GM15510 (cell line): ENCODE results near the gene LTBP1.

Source experiments
- POLR2A ChIP-seq: IDR thresholded peaks from 3 replicates; pipeline ENCODE4 v1.6.1; 2011; ENCODE audit warnings: borderline replicate concordance; ENCODE audit not compliant: insufficient read length; ENCODE audit errors: extremely low read depth

LTBP1 gene

DNA sequence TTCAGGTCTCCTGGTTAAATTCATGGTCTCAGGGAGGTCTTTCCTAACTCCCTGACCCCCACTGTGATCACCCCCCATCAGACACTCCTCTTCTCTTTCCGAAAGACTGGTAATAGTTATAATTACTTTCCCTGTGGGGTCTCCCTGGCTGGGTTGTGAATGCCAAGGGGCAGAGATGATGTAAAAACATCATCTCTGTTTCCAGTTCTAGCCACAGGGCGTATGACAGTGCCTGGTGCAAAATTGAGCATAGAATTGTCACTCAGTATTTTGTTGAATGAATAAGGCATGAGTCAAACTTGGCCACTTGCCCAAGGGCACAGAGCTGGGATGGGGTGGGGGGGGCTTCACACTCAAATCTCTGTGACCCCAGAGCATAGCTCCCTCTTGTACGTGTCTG lies 65.2 kb downstream of the LTBP1 start:
- no peak for TF ChIP-seq POLR2A

DNA sequence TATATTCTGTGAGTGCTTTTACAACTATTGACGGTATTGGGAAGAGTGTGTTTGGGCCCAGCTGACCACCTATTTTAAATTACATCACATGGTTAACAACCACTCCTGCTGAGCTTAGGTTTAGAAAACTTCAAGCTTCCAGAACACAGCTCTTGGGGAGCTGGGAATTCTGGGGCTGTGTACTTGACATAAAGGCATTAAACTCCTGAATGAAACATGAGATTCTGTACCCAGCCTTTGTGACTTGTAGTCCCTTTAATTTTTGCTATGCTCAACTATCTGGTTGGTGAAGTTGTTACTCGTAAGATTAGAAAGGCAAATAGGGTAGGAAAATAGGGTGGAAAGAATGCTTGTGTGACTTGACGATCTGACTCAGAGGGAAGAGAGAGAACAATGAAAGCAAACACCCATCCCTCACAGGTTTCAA lies 66.9 kb downstream of the LTBP1 start:
- no peak for TF ChIP-seq POLR2A

DNA sequence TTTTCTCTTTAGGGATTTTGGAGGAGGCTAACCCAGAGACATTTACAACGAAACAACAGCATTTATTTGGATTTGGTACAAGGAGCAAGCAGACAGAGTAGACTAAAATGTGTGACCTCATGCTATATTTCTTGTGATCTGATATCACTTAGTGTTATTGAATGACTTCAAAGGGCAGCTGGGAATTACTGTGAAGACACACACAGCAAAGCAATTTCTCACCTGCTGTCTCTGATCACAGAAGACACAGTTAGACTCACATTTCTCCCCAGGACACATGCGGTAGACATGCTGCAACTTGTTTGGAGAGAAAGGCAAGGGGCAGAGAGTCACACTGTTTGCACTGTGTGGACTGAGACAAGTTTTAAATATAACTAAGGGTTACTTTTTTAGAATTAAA lies 67.5 kb downstream of the LTBP1 start:
- TF ChIP-seq POLR2A = no peak

DNA sequence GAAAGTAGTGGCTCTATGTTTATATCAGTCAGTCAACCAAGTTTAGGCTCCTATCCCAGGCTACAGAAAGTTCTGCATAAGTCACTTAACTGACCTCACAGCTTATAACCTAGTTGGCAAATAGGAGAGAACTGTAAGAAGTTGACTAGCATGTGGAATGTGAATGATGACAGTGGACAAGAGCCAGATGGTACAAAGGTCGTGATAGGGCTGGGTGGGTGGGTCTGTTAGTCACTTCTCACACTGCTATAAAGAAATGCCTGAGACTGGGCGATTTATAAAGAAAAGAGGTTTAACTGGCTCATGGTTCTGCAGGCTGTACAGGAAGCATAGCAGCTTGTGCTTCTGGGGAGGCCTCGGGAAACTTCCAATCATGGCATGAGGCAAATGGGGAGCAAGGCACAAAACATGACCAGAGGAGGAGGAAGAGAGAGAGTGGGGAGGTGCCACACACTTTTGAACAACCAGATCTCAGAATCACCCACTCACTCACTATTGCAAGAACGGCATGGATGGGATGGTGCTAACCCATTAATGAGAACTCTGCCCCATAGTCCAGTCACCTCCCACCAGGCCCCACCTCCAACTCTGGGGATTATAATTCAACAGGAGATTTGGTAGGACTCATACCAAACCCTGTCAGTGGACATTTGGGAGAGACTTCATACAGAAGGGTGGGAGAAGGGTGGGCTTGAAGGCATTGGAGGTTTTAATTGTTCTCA lies 68.8 kb downstream of the LTBP1 start:
- TF ChIP-seq POLR2A = no peak

DNA sequence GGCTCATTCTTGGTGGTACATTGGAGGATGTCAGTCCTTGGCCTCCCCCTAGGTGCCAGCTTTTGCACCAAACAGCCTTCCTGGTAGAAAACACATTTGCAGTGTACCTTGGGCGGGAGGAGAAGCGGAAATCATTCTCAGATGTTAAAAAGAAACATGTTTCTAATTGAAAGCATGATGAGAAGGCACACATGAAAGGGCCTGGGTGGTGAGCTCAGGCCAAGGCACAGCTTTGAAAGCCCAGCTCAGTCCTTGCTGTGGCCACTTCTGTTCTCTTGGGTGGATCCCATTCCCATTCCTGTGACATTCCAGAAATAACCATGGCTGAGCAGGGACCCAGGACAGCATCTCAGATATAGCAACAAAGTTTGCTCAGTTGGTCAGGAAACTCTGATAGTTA lies 71.5 kb downstream of the LTBP1 start:
- TF ChIP-seq POLR2A = no peak

DNA sequence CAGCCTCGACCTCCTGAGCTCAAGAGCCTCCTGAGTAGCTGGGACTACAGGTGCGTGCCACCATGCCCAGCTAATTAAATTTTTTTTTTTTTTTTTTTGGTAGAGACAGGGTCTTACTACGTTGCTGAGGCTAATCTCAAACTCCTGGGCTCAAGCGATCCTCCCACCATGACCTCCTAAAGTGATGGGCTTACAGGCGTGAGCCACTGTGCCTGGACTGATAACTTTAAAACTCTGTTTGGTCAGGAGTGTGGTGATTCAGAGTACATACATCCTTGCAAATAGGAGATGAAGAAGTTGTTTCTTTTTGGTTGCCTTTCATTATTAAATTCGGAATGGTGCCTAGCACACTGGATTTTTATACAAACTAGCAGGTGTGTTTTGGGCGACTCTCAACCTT lies 73.0 kb downstream of the LTBP1 start:
- TF ChIP-seq POLR2A = no peak

DNA sequence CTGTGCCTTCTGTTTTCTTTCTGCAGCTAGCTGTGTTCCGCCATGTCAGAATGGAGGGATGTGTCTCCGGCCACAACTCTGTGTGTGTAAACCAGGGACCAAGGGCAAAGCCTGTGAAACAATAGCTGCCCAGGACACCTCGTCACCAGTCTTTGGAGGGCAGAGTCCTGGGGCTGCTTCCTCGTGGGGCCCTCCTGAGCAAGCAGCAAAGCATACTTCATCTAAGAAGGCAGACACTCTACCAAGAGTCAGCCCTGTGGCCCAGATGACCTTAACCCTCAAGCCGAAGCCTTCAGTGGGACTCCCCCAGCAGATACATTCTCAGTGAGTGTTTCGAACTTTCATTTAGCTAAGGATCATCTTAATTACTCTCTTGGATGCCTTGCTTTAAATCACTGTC lies 74.1 kb downstream of the LTBP1 start:
- no peak for TF ChIP-seq POLR2A

DNA sequence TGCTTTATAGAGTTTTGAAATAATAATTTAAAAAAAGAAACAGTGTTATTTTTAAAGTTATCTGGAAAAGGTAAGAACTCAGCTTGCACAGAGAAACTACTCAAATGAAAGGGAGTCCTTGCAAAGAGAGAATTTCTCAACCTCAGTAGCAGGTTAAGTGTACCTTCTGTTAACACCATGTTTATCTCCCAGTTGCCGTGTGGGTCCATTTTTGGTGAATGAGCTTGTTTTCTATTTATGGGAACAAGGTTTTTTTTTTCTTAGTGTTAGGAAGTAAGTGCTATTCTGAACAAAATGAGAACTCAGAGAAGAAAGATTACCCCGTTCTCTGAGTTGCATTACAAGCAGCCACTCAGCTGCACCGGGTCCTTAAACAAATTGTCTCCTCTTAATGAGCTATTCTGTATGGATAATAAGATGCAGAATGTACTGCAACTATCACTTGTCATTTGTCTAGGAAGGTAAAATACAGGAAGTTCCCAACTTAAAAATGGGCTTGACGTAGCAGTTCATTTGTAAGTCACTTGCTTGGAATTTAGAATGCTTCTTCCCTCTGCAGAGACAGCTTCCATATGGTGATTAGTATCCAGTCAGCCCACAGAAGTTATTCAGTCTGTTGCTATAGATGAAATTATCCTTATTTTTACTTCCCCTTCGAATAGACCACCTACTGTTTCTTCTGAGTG lies 74.9 kb downstream of the LTBP1 start:
- TF ChIP-seq POLR2A = no peak

DNA sequence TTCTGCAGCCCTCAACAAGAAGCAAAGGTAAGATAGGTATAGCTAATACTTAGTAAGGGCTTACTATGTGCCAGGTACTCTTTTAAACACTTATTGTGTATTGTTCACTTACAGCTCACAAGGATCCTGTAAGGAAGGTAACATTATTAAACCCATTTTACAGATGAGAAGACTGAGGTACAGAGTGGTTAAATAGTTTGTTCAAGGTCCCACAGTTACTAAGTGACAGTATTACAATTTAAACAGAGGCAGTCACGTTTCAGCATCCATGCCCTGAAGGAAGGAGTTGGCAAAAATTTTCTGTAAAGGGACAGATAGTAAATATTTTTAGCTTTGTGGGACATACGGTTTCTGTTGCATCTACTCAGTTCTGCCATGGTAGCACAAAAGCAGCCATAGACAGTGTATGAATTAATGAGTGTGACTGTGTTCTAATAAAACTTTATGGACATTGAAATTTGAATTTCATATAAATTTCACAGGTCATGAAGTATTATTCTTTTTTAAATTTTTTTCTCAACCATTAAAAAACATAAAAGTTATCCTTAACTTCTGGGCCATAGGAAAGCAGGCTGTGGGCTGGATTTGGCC lies 75.7 kb downstream of the LTBP1 start:
- TF ChIP-seq POLR2A = no peak

DNA sequence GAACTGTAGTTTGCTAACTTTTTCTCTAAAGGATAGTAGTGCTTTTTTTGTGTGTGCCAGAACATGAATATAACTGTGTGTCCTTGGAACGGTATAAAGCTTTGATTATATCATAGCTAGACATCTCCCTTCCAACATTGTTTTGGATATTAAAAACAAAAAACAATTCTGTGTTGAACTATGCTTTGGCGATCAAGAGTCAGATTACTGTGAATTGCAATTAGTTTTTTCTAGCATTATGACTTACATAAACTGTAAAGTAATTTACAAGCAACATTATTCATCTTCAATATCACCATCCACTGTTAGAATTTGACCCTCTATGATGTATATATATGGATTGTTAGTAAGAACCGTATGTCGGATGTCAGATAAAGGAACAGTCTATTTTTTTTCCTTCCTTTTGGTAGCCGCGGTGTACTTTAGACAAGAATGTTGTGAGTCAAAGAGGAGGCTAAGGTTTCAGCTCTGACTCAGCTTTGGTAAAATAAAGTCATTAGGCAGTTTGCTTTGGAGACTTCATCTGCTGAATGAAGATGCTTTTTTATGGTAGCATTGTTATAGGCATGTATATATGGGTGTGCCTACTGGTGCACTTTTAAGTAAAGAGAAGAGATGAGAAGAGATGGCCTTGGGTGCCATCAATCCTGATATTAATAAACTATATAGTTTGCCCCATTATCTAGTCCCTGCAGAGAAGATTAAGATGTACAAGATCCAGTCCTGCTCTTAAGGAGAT lies 76.4 kb downstream of the LTBP1 start:
- TF ChIP-seq POLR2A = no peak

DNA sequence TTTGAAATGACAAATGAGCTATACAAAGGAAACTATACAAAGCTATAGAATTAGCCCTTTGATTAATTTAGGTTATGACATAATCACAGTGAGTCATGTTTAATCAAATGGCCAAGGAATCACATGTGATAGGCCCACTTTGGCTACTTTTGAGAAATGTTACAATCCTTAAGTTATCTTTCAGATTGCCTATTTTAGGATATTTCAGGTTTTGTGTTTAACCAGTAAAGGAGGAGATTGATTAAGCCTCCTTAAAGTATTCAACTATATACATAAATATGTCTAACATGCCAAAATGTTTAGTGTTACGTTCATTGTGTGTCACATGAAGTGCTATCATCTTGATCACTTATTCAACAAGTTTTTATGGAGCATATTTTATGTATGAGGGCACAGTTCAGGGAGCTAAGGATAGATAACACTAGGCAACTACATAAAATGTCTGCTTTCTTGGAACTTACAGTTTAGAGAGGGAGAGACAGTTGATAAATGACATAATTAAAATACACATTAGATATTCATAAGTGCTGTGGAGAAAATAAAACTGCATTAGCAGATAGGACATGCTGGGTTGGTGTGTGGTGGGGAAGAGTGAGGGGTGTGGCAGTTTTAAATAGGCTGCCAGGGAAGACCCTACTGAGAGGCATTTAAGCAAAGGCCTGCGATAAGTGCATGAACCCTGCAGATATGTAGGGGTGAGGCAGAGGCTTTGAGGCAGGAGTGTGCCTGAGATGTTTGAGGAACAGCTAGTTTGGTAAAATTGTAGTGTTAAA lies 77.2 kb downstream of the LTBP1 start:
- TF ChIP-seq POLR2A = no peak

DNA sequence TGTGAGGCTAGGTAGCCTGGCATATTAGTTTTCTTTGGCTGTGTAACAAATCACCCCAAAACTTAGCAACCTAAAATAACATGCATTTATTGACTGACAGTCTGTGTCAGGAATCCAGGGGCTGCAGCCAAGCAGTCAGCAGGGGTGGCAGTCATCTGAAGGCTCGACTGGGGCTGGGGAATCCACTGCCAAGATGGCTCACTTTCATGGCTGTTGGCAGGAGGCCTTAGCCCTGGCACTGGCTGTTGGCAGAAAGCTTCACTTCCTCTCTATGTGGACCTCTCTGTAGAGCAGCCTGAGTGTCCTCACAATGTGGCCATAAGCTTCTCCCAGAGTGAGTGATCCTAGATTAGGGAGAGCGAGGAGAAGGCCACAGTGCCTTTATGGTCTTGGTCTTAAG lies 78.0 kb downstream of the LTBP1 start:
- TF ChIP-seq POLR2A = no peak

DNA sequence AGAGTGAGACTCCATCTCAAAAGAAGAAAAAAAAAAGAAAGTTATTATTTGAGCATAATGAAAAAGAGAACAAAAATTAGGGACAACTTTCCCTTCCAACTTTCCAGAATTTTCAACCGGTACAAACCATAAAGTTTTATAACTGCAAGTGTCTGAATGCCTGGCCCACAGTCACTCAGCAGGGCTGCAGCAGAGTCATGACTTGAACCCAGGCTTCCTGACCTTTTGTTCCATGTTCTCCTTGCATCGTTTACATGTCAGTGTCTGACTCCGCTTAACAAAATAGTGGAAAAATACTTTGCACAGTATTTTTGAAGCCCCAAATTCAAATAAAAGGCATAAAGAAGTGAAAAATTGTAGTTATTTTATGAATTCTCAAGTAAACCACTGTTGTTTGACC lies 82.7 kb downstream of the LTBP1 start:
- no peak for TF ChIP-seq POLR2A

DNA sequence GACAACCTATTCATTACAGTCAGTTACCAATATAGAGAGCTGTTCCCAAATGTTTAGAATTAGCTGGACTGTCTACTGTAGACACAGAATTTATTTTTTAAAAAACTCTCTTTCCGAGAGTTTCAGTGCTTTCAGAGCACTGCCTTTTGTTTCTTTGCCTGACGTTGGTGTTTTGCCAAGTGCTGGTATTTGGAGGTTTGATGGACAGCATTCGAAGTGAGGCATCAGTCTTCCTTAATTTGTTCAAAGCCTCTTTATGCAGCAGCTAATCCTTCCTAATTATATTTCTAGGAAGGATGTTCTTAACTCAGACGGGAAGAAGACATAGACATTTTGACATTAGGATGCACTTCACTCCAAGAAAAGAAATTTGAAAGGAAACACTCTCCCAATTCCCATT lies 83.2 kb downstream of the LTBP1 start:
- no peak for TF ChIP-seq POLR2A
